Activated gamma-delta T cell treated with Interleukin-2 at 50 U/mL for 16 hours (primary cell): ENCODE measurements around the gene CDC37L1.
"Not testable (repeated sequence)": the region's sequence is repeated elsewhere in the genome, so short reads cannot be mapped to it uniquely, and the experiment has no call there.

Experiments
- DNase-seq: peaks from one replicate; pipeline ENCODE4 v3.0.0-alpha.2; 2020

Gene CDC37L1

DNA sequence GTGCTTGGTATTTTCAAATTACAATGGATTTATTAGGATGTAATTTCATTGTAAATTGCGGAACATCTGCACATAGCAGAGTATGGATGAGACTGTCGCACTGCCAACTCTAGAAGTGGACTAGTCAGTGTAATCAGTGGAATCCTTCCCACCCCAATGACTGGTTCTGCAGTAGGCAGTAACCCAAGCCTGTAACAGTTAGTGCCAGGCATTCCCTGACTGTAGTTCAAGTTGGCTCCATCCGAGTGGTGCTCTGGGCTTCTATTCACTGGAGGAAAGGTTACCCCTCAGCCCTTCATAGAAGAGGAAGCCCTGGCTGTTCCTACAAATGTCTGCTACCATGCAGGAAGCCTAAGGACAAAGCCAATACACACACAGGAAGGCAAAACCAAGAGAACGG lies 38.4 kb downstream of the CDC37L1 start:
- DNase-seq, result no peak

DNA sequence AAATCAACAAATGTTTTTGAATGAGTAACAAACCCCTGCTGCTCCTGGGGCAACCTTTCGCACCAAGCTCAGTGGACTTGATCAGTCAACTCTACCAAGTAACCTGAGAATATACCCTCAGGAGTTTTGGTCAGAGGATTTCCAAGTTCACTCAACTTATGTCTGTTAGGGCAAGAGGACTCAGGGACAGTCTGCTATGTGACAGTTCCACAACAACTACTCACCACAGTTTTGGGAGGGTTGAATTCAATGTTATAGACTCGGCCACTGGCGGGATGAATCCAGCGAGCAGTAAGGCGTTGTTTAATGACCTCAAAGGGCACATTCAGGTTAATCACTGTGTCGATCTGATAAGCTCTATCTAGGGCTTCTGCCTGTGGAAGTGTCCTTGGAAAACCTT lies 39.5 kb downstream of the CDC37L1 start:
- no peak for DNase-seq

DNA sequence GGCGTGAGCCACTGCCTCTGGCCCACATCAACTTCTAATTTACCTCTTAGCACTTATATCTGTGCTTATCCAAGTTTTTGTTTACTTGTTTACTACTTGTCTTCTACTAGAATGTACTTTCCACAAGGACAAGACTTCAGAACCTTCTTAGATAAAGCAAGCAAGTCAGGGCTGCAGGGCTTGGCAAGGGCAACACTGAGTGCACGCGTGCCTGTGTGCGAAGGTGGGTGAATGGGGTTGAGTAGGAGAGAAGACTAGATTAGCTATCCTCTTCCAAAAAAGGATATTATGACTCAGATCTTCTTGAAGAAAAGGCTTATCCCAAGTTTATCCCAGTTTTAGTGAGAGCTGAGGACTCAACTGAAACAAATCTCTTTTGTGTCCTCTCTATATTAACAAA lies 42.4 kb downstream of the CDC37L1 start:
- no peak for DNase-seq

DNA sequence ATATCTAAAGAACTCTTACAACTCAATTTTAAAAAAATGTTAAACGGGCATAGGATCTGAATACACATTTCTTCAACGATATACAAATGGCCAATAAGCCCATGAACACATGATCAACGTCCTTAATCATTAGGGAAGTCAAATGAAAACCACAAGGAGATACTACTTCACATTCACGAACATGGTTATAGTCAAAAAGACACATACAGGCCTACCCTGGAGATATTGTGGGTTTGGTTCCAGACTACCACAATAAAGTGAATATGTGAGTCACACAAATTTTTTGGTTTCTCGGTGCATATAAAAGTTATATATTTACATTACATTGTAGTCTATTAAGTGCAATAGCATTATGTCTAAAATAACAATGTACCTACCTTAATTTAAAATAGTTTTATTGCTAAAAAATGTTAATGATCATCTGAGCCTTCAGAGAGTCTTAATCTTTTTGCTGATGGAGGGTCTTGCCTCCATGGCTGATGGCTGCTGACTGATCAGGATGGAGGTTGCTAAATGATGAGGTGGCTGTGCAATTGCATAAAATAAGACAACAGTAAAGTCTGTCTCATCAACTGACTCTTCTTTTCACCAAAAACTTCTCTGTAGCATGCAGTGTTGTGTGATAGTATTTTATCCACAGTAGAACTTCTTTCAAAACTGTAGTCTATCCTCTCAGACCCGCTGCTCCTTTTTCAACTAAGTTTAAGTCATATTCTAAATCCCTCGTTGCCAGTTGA lies 46.5 kb downstream of the CDC37L1 start:
- DNase-seq, result no peak

DNA sequence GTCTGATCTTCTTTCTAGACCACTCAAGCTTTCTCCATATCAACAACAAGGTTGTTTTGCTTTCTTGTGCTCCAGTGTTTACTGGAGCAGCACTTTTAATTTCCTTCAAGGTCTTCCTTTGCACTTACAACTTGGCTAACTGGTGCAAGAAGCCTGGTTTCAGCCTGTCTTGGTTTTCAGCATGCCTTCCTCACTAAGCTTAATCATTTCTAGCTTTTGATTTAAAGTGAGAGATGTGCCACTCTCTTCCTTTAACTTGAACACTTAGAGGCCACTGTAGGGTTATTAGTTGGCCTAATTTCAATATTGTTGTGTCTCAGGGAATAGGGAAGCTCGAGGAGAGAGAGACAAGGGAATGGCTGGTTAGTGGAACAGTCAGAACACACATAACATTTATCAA lies 48.2 kb downstream of the CDC37L1 start:
- no peak for DNase-seq

DNA sequence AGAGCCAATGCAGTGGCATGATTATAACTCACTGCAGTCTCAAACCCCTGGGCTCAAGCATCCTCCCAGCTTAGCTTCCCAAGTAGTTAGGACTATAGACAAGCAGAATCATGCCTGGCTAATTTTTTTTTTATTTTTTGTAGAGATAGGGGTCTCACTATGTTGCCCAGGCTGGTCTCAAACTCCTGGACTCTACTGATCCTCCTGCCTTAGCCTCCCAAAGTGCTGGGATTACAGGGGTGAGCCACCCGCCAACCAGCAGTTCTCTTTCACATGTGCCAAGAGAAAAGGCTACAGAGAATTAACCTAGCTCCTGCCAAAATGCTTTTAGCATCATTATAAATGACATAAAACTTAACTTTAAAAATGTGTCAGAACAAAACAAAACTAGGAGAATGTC lies 53.5 kb downstream of the CDC37L1 start:
- no peak for DNase-seq

DNA sequence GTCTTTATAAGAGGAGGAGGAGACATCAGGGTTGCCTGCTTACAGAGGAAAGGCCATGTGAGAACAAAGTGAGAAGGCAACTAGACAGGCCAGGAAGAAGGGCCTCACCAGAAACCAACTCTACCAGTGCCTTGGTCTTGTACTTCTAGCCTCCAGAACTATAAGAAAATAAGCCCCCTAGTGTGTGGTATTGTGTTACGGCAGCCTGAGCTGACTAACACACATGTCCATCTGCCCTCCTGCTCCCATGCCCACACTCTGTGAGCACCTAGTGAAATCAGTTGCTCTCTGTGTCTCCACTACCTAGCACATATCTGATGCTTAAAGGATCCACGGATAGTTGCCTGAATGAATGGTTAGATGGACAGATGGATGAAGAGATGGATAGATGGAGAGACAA lies 54.8 kb downstream of the CDC37L1 start:
- no peak for DNase-seq

DNA sequence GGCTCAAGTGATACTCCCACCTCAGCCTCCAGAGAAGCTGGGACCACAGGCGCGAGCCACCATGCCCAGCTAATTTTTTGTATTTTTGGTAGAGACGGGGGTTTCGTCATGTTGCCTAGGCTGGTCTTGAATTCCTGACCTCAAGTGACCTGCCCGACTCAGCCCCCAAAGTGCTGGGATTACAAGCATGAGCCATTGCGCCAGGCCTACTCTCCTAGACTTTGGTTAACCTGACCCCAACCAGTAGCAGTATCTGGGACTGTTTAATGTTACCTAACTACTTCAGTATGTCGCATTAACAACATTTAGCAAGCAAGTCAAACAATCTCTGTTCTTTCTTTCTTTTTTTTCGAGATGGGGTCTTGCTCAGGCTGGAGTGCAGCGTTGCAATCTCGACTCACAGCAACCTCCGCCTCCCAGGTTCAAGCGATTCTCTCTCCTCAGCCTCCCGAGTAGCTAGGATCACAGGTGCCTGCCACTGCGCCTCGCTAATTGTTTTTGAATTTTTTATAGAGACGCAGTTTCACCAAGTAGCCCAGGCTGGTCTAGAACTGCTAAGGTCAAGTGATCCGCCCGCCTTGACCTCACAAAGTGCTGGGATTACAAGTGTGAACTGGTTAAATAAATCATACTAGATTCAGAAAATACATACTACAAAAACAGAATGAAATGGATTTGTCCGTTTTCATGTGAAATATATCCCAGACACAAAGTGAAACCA lies 59.7 kb downstream of the CDC37L1 start:
- no peak for DNase-seq

DNA sequence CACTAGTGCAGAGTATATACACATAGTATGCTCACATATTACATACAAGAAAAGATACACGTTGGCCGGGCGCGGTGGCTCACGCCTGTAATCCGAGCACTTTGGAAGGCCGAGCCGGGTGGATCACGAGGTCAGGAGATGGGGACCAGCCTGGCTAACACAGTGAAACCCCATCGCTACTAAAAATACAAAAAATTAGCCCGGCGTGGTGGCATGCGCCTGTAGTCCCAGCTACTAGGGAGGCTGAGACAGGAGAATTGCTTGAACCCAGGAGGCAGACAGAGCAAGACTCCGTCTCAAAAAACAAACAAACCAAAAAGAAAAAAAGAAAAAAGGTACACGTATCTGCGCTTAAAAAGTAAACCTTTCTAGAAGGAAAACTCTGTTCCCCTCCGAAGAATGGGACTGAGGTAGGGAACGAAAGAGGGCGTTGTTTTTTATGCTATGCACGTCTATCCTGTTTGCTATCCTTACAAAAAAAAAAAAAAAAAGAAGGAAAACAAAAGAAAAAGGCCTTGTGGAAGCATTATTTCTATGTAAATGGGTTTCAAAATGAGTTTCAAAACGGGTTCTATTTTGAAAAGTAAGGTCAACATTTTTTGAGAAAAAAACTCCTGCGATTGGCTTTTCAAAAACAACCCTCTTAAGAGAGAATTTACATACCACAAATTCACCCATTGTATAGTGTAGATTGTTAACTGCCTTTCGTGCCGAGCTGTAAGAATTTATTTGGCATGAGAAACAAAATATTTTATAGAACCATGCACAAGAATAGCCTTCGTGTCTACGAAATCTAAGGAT lies 60.4 kb downstream of the CDC37L1 start:
- DNase-seq, result no peak

DNA sequence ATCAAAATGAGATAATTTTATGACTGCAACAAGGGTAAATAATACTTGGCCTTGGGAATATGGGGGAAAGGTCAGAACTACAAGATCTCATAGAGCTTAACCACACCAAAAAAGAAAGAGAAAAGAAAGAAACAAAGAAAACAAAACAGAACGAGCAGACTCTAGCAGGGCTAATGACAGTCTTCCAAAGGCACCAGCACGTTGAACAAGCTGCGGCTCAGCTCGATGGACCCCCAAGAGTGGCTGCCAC lies 60.9 kb downstream of the CDC37L1 start:
- DNase-seq, result no peak

DNA sequence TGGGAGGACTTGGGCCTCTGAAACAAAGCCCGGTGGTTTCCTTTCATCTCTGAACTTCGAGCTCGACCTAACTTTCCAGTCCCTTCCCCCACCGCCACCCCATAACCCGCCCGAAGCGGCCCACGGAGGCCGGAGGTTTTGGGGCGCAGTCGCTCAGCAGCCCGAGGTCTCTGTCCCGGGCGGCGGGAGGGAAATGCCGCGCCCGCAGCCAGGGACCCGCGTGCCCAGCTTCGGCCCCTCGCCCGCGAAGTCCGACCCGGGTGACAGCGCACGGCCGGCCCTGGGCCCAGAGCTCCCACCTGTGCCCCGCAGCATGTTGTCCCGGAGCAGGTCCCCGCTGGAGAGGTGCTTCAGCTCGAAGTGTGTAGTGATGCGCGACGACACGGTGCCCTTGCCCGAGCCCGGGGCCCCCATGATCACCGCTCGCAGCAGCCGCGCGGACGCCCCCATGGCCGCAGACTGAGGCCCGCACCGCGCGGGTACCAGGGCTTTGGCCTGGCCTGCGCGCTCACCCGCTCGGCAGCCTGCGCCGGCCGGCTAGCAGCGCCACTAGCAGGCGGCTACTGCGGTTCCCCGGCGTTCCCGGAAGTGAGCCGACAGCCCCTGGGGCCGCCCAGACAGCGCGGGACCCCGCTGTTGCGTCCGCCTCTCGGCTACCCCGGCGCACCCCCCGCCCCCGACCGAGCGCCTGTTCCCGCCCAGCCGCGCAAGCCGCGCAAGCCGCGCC lies 61.4 kb downstream of the CDC37L1 start, which contains the start of gene AK3:
TSS of gene AK3 (minus strand) at position 565 of the 727 bp plus-strand sequence. CDS start at position 450, 115 bp downstream.
- DNase-seq, result peak; percentile 86

DNA sequence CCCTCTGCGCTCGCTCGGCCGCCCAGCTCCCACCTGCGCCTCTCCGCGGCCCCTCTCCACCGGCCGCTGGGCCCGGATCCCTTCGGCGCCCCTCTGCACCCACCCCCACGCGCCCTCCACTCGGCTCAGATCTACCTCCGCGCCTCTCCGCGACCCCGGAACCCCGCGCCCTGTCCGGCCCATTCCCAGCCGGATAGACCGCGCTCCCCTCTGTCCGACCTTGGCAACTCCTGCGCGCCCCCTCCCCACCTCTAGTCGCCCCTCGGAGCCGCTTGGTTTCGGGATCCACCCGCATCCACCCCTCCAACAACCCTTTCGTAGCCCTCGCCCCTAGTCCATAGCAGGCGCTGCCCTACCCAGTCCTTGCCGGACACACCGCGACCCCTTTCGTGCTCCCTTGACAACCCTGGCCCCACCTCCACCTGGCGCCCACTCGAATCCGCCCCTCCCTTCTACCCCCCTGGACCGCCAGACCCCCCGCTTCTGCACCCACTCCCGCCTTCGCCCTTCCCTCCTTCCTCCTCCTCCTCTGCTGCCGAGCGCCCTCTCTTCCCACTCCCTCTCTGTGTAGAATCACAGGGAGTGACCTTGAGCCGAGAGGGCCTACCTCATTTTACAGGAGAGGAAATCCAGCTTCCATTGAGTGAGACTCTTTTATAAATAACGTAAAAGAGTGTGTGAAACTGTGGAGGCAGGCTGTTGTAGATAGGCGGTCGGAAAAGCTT lies 62.2 kb downstream of the CDC37L1 start:
- DNase-seq, result peak; percentile 14

DNA sequence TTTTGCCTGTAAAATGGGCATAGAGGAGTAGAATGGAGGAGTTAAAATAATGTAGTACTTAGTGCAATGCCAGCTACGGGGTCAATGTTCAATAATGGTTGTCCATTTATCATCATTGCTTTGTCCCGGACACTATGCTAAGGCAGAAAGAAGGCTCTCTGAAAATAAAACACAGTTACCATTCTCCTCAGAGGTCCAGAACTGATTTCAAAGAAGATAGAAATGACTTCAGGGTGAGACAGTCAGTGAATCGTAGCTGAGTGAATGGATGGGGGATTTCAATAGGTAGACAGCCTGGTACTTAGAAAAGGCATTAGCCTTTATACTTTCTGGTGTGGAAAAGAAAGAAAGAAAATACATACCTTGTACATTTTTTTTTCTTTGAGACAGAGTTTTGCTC lies 62.9 kb downstream of the CDC37L1 start:
- DNase-seq, result no peak

DNA sequence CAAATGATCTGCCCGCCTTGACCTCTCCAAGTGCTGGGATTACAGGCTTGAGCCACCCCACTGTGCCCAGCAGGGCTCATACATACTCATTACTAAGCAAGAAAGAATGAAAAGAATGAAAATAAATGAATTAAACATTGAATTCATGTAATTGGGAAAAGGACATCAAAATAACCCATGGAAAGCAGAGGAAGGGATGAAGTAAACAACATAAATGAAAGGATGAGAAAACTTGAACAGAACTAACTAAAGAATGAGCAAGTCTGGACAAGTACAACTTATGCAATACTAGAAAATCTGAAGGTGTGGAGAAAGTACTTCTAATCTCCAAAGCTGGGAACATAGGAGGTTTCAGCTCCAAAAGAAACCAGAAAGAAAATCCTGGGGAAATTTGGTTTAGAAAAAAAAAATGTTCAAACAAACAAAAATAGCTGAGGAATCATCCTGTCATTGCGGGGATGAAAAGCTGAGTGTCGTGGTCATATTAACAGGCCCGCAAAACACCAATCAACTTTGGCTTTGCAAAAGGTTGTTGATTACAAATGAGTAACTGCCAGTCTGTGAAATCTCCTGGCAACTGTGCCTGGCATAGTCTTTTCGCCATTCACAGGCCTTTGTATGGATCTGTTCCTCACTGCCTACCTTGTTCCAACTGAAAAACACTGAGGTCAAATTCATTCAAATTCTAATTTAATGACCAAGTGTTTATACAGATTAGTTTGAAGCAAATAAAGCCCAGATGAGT lies 63.9 kb downstream of the CDC37L1 start:
- DNase-seq, result no peak

DNA sequence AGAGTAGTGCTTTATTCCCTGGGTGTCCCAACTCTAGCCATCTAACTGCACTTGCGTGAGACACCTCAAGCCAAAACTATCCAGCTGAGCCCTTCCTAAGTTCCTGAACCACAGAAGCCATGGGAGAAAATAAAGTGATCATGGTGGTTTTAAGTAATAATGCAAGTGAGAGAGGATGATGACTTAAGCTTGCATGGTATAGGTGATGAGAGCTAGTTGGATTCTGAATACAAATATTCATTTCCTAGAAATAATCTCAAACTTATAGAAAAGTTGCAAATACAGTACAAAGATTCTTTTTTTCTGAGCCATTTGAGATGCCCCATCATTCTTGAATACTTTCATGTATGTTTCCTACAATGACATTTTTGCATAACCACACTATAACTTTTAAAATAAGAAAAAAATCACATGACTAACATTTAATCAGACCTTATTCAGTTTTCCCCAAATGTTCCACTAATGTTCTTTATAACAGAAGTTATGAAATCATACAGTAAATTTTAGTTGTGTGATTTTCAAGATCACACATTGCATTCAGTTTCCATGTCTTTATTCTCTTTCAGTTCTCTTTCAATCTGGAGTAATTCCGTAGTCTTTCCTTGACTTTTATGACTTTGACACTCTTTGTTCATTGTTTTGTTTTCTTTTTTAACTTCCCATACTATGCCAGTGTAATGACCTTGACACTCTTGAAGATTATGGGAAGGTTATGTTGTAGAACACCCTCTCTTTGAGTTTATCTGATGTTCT lies 67.1 kb downstream of the CDC37L1 start:
- DNase-seq, result no peak

DNA sequence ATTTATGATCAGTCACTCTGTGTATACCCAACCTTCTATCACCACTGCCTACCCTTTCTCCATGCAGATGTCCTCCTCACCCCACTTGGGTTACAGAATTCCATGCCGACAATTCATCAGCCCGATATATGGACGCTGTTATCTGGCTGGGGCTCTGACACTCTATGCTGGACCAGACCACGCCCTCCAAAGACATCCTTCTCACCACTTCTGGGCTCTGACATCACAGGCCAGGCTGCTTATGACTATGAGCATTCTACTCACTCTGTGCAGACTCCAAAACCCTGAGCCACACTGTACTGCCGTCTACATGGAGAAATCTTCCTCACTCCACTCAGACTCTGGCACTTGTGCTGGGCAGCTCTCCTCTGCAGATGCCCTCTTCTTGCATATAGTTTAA lies 69.2 kb downstream of the CDC37L1 start:
- DNase-seq, result no peak

DNA sequence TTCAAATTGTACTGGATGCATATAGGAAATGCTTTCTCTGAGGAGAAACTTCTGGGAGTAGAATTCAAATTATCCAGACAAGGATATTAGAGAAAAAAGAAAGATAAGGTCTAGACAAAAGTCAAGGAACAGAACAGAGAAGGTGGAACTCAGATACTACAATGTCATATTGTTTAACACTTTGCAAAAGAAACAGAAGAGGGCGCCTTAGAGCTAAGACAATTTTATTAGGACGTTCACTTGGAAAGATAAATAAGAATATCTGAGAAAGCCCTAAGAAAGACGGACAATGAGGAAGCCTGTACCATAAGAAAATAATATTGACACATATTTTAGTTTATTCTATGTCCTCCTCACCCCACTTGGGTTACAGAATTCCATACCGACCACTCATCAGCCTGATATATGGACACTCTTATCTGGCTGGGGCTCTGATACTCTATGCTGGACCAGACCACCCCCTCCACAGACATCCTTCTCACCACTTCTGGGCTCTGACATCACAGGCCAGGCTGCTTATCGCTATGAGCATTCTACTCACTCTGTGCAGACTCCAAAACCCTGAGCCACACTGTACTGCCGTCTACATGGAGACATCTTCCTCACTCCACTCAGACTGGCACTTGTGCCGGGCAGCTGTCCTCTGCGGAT lies 70.8 kb downstream of the CDC37L1 start:
- no peak for DNase-seq

DNA sequence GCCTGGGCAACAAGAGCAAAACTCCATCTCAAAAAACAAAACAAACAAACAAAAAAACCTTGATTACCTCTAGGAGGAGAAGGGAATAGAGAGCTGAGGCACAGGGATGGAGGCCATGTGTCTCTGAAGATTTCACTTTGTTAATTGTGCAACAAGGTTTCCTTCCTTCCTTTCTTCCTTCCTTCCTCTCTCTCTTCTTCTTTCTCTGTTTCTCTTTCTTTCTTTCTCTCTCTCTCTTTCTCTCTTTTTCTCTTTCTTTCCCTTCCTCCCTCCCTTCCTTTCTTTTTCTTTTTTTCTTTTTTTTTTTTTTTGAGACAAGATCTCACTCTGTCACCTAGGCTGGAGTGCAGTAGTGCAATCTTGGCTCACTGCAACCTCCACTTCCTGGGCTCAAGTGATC lies 75.2 kb downstream of the CDC37L1 start:
- not testable (repeated sequence) for DNase-seq

DNA sequence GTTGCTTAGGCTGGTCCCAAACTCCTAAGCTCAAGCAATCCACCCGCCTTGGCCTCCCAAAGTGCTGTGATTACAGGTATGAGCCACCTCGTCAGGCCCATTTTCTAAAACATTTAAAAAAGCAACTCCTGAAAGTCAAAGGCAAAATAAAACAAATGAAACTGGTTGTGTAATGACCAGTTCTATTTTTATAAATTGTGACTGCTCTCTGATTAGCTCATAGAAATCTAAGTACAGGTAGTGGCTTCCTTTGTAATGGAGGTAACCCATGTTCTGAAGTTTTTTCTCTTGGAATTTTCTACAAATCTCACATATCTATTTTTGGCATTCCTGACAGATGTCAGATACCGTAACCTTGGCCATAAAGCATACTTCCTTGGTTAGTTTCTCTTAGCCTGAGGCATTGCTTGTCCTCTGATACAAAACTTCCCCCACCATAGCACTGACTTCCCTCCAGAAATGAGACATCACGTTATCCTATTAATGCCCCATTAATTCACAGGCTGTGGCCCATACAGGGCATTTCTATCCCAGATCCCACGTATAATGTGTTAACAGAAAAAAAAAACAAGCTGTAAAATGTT lies 75.7 kb downstream of the CDC37L1 start:
- DNase-seq, result no peak

DNA sequence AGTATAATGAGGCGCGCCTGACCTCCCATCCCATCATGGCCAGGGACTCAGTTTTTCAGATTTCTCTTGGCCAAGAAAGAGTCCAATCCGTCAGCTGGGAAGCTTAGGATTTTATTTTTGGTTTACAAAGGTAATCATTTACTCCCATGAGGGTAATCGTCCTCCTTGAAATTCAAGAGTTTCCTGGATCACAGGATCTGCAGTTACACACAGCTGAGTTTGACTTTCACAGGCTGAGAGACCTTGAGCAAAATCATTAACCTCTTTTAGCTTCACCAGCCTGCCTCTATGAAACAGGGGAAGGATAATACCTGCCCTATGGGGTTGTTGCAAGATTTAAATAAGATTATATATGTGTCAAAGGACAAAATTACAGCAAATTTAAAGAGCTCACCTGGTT lies 77.1 kb downstream of the CDC37L1 start:
- no peak for DNase-seq
